NCI-H1694 treated with DMSO at 0.1 percent for 48 hours (cell line): Measurements from ENCODE around the gene SPTBN4.
"Not testable (repeated sequence)": the region's sequence is repeated elsewhere in the genome, so short reads cannot be mapped to it uniquely, and the experiment has no call there.

Experiments used
- DNase-seq: peaks from one replicate; lab custom pipeline; 2025; lab: John Stamatoyannopoulos, UW

Gene SPTBN4

GRCh38 chr19:40530091-40530901 is 63.5 kb downstream of the SPTBN4 start:
- DNase-seq = no peak

DNA sequence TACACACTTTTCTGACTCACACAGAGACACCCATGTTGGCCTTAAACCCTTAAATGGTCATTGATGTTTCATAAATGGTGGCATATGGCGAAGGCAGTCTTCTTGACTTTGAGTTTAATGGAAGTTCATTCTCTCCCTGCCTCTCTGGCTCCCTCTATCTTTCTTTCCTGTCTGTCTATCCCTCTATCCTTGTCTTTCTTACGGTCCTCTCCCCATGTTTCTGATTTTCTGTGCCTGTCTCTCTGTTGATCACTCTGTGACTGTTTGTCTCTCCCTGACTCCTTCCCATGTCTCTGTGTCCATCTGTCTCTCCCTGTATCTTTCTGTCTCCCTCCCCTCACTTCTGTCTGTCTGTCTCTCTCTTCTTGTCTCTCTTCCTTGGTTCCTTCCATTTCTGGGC is 66.7 kb downstream of the SPTBN4 start:
- no peak for DNase-seq

DNA sequence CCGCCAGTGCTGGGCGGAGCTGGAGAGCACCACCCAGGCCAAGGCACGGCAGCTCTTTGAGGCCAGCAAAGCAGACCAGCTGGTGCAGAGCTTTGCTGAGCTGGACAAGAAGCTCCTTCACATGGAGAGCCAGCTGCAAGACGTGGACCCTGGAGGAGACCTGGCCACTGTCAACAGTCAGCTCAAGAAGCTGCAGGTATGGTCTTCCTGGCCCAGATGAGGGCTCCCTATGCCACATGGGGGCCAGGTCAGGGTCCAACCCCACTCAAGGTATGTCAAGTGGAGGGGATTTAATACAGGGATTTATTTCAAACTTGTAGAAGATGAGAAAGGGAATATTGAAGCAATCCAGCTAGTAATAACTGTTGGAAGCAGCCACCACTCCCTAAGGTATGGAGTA is 67.3 kb downstream of the SPTBN4 start:
- no peak for DNase-seq

GRCh38 chr19:40539070-40539469 is 72.3 kb downstream of the SPTBN4 start:
- no peak for DNase-seq

DNA sequence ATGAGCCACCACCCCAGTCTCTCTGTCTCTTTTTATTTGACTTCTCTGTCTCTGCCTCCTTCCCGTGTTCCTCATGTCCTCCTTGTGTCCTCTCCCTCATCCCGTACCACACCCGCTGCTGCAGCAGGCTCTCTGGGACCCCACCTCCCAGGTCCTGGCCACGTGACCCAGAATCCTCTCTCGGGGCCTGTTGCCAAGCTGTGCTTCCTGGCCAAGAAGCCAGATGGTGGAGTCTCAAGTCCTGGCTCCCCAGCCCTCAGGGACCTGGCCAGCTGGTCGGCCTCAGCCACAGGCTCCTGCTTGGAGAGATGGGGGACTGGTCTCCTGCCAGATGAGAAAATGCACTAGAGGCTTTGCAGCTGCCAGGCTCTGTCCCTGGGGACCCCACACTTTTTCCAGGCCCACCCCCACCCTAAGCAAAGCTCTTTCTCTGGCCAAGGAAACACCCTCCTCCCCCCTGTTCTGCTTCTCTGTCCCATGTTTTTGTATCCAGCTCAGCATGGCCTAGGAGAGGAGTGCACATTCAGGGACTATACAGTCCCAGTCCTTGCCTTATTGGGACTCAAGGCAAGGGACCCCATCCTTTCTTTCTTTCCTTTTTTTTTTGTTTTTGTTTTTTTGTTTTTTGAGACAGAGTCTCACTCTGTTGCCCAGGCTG is 75.5 kb downstream of the SPTBN4 start:
- peak; percentile 98 for DNase-seq

DNA sequence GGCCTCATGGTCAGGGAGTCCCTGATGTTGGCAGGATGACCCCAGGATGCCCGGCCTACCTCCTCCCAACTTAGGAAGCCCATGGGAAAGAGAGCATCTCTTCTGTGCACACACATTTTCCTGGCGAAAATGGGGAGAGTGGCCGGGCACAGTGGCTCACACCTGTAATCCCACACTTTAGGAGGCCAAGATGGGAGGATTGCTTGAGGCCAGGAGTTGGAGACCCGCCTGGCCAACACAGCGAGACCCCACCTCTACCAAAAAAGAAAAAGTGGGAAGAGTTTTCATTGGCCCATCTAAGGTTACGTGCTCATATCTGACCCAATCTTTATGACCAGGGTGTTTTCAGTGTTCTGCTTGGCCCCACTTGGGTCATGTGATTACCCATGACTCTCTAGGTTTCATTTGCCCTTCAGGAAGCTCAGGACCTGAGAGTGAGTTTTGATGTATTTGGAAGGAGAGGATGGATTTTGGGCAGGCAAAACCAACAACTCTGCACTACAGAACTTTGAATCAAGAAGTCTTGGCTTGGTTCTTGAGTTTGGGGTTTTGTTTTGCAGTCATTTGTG is 76.3 kb downstream of the SPTBN4 start:
- no peak for DNase-seq

DNA sequence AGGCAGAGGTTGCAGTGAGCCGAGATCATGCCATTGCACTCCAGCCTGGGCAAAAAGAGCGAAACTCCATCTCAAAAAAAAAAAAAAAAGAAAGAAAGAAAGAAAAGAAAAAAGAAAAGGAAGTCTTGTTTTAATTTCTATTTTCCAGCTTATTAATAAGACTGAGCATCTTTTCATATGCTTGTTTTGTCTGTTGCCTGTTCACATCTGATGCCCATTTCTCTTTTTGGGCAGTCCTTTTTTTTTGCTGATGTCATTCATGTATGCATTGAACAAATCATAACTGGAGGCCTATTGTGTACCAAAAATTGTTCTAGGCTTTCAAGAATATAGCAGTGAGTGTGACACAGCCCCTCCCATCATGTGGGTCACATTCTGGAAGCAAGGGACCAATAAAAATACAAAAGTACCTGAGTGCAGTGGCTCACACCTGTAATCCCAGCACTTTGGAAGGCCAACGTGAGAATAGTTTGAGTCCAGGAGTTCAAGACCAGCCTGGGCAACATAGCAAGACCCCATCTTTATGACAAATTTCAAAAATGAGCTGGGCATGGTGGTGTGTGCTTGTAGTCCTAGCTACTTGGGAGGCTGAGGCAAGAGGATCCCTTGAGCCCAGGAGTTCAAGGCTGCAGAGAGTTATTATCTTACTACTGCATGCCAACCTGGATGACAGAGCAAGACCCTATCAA is 79.5 kb downstream of the SPTBN4 start:
- not testable (repeated sequence) for DNase-seq

GRCh38 chr19:40547190-40547589 is 80.4 kb downstream of the SPTBN4 start:
- DNase-seq = not testable (repeated sequence)

DNA sequence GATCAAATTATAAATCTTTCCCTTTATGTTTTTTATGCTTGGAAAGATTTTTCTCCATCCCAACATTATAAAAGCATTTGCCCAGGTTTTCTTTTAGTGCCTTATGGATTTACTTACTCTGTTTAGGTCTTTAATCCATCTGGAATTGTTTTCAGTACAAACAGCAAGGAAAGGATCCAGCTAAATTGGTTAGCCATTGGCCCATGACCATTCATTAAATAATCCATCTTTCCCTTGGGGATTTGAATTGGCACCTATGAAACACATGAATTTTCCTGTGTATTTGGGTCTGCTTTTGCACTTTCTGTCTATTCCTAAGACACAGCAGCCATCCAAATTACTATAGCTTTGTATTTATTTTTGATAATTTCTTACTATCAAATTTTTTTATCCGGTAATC is 81.0 kb downstream of the SPTBN4 start:
- DNase-seq = no peak

GRCh38 chr19:40549007-40549708 is 82.4 kb downstream of the SPTBN4 start:
- DNase-seq = no peak

- DNase-seq = no peak
These were observed 84.2 kb downstream of the SPTBN4 start for GRCh38 chr19:40550951-40551350.

- DNase-seq = no peak
These were observed 86.0 kb downstream of the SPTBN4 start for GRCh38 chr19:40552848-40553247.

GRCh38 chr19:40553885-40554857 is 87.4 kb downstream of the SPTBN4 start:
- no peak for DNase-seq

GRCh38 chr19:40555978-40556689 is 89.3 kb downstream of the SPTBN4 start:
- no peak for DNase-seq

- no peak for DNase-seq
These were observed 90.2 kb downstream of the SPTBN4 start for GRCh38 chr19:40556953-40557530.

GRCh38 chr19:40559394-40559793 is 92.6 kb downstream of the SPTBN4 start:
- DNase-seq = no peak

- peak; percentile 80 for DNase-seq
These were observed 93.3 kb downstream of the SPTBN4 start for GRCh38 chr19:40560092-40560507.

DNA sequence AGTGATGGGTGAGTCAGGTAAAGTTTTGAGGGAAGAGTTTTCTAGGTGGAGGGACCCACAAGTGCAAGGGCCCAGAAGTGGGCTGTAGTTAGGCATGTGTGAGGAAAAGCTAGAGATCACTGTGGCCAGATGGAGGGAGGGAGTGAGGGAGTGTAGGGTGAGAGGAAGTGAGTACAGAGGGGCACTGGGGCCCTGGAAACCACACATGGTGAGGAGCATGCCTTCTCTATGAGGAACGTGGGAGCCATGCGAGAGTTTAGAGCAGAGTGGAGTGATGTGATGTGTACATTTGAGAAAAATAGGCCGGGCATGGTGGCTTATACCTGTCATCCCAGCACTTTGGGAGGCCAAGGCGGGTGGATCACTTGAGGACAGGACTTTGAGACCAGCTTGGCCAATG is 95.1 kb downstream of the SPTBN4 start:
- DNase-seq = no peak

DNA sequence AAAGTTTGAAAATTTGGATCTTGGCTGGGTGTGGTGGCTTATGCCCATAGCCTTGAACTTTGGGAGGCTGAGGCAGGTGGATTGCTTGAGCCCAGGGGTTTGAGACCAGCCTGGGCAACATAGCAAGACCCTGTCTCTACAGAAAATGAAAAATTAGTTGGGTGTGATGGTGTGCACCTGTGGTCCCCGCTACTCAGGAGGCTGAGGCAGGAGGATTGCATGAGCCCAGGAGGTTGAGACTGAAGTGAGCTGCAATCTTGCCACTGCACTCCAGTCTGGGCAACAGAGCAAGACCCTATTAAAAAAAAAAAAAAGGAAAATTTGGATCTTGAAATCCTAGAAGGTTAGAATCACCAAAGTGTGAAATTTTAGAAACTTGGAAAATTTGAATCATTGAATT is 97.7 kb downstream of the SPTBN4 start:
- DNase-seq = not testable (repeated sequence)

- DNase-seq = no peak
These were observed 98.6 kb downstream of the SPTBN4 start for GRCh38 chr19:40565355-40565754.
